Panc1 (cell line): ENCODE results near the gene ACTR5.

Source experiments
- POLR2AphosphoS5 ChIP-seq: IDR thresholded peaks from 2 replicates; pipeline ENCODE4 v1.6.1; 2012; ENCODE audit warnings: mild to moderate bottlenecking, low read depth, low read length, moderate library complexity
- TCF7L2 ChIP-seq: IDR thresholded peaks from 2 replicates; pipeline ENCODE4 v1.6.1; 2011; ENCODE audit warnings: mild to moderate bottlenecking, low read depth, low read length, inconsistent platforms
- TF ChIP-seq, protein P1 (sequence below): fragments of 450-650 bp; IDR thresholded peaks from 2 replicates; pipeline ENCODE4 v1.5.1; 2017; ENCODE audit warnings: mild to moderate bottlenecking
- TF ChIP-seq, protein P2 (sequence below), 2 experiments: IDR thresholded peaks; 2 replicates each; pipeline ENCODE4 v1.6.1; 2011 to 2012; ENCODE audit warnings: low read depth in 2 of 2, control low read depth in 1 of 2, low read length in 1 of 2, mild to moderate bottlenecking in 1 of 2, moderate library complexity in 1 of 2; ENCODE audit not compliant: insufficient read depth in 1 of 2

DNA sequence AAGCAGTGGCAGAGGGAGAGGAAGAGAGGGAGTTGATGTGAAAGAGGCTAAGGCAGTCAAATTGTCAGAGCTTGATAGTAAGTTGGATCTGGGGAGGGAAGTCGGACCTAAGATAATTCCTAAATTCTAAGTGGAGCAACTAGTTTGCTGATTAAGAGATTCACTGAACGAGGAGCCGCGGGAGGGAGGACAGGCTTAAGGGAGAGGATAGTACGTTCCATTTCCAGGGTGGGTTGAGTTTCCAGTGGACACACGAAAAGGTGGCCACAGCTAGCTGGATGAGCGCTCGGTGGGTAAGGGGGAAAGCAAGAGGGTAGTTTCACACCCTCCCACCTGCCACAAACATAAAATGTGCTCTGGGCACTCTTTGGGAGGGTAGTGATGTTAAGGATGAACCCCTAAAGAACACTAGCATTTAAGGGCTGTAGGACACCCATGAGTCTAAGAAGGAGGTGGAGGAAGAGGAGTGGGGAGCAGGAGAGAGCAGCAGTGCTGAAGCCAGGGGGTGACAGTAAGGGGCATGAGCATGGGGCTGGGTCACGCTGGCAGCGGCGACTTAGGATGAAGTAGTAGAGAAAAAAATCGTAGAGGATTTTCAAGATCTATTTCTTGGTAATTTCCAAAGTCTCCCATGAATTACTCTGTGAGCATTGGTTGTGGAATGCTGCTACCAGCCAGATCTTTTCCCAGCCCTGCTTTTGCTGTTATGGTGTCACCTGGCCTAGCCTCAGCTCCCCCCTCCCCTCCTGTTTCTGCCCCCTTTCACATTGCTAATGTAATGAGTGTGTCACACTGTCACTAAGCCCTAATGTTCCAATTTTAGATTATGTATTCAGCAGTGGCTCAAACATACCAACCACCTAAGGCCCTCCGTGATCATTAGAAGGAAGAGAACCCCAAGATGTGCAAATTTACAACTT lies 21.4 kb downstream of the ACTR5 start:
- TF ChIP-seq, protein P1, sequence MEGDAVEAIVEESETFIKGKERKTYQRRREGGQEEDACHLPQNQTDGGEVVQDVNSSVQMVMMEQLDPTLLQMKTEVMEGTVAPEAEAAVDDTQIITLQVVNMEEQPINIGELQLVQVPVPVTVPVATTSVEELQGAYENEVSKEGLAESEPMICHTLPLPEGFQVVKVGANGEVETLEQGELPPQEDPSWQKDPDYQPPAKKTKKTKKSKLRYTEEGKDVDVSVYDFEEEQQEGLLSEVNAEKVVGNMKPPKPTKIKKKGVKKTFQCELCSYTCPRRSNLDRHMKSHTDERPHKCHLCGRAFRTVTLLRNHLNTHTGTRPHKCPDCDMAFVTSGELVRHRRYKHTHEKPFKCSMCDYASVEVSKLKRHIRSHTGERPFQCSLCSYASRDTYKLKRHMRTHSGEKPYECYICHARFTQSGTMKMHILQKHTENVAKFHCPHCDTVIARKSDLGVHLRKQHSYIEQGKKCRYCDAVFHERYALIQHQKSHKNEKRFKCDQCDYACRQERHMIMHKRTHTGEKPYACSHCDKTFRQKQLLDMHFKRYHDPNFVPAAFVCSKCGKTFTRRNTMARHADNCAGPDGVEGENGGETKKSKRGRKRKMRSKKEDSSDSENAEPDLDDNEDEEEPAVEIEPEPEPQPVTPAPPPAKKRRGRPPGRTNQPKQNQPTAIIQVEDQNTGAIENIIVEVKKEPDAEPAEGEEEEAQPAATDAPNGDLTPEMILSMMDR: no peak
- TF ChIP-seq POLR2AphosphoS5 (no peak), TCF7L2 (no peak)
- TF ChIP-seq, protein P2, sequence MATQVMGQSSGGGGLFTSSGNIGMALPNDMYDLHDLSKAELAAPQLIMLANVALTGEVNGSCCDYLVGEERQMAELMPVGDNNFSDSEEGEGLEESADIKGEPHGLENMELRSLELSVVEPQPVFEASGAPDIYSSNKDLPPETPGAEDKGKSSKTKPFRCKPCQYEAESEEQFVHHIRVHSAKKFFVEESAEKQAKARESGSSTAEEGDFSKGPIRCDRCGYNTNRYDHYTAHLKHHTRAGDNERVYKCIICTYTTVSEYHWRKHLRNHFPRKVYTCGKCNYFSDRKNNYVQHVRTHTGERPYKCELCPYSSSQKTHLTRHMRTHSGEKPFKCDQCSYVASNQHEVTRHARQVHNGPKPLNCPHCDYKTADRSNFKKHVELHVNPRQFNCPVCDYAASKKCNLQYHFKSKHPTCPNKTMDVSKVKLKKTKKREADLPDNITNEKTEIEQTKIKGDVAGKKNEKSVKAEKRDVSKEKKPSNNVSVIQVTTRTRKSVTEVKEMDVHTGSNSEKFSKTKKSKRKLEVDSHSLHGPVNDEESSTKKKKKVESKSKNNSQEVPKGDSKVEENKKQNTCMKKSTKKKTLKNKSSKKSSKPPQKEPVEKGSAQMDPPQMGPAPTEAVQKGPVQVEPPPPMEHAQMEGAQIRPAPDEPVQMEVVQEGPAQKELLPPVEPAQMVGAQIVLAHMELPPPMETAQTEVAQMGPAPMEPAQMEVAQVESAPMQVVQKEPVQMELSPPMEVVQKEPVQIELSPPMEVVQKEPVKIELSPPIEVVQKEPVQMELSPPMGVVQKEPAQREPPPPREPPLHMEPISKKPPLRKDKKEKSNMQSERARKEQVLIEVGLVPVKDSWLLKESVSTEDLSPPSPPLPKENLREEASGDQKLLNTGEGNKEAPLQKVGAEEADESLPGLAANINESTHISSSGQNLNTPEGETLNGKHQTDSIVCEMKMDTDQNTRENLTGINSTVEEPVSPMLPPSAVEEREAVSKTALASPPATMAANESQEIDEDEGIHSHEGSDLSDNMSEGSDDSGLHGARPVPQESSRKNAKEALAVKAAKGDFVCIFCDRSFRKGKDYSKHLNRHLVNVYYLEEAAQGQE (IDR thresholded peaks at IDR 0.05; ENCODE audit: insufficient read depth in 1 of 2, low read depth in 2 of 2, low read length in 1 of 2): no peak
